ENCODE results near the gene AUNIP. TPM values are rescaled to one million over a fixed set of nuclear protein-coding genes. Genes with fewer than 3 reads are reported as not detected.

AUNIP gene
- total and polyA plus RNA-seq, 2 of the 8 experiments (the other 6 are each of a cell fraction or from before 2014, with no cell fraction given), result 18.6 to 23.2 TPM

GRCh38 chr1:25904943-25905679 lies 45.9 kb upstream of the AUNIP start (continued):
- TF ChIP-seq SP4 (IDR thresholded peaks at IDR 0.05; ENCODE audit: low read length), result no peak
- TF ChIP-seq CHD1 (IDR thresholded peaks at IDR 0.05; ENCODE audit: low read depth, low read length), result no peak
- peak; percentile 40; the same call in 1 of the 2 replicates for TF ChIP-seq YY1 (IDR thresholded peaks at IDR 0.05; ENCODE audit: low read depth, low read length)
- peak in 1 of 2 experiments; percentile 30; a peak in 1 of 4 replicates for TF ChIP-seq SIN3A (conservative IDR thresholded peaks at IDR 0.05 in 1 of 2, IDR thresholded peaks at IDR 0.05 in 1 of 2; ENCODE audit: low read depth in 1 of 2, low read length in 2 of 2)
- no peak for TF ChIP-seq CHD2 (IDR thresholded peaks at IDR 0.05; ENCODE audit: low read length)
- no peak for TF ChIP-seq ASH2L (IDR thresholded peaks at IDR 0.05; ENCODE audit: low read length)

Data from H1 (cell line).